H1 (cell line): ENCODE data around the gene CUEDC2. TPM values are rescaled to one million over a fixed set of nuclear protein-coding genes. Genes with fewer than 3 reads are reported as not detected.

Experiments
- CTCF ChIA-PET: fragments of 300-600 bp; sonication (Branson Sonifier 250); formaldehyde crosslinking; loops from one replicate; lab custom pipeline; 2021; ENCODE audit not compliant: partially characterized antibody; lab: Charles Lee
- POLR2A ChIA-PET: fragments of 300-600 bp; sonication (Branson Sonifier 250); formaldehyde crosslinking; loops from one replicate; lab custom pipeline; 2021; ENCODE audit warnings: inconsistent platforms; ENCODE audit not compliant: partially characterized antibody; lab: Charles Lee
- DNase-seq, 2 experiments: peaks; one replicate each; pipeline versions ENCODE4 v3.0.0 to v3.0.0-alpha.2; 2010 to 2022; ENCODE audit warnings: low spot score in 2 of 2, low read depth in 1 of 2, mixed read lengths in 1 of 2
- FAIRE-seq: peaks from 2 replicates; lab custom pipeline; 2011; peaks lifted over from hg19 to GRCh38; lab: Jason Lieb, UNC
- H2AFZ ChIP-seq: 2 replicates; pipeline ENCODE4 v1.8.1; 2012; ENCODE audit warnings: low read length, inconsistent platforms
- H2AK5ac ChIP-seq: 2 replicates; pipeline ENCODE4 v1.6.1; 2013; ENCODE audit warnings: low read depth, low read length
- H2BK120ac ChIP-seq: replicated peaks from 2 replicates; pipeline ENCODE3; 2013; ENCODE audit warnings: low read depth, low read length, inconsistent platforms
- H2BK12ac ChIP-seq: 2 replicates; pipeline ENCODE4 v1.6.1; 2013; ENCODE audit warnings: low read depth, low read length
- H2BK15ac ChIP-seq: 2 replicates; pipeline ENCODE4 v1.6.1; 2013; ENCODE audit warnings: low read length
- H2BK20ac ChIP-seq: 2 replicates; pipeline ENCODE4 v1.6.1; 2013; ENCODE audit warnings: low read length
- H2BK5ac ChIP-seq: 2 replicates; pipeline ENCODE4 v1.6.1; 2013; ENCODE audit warnings: low read depth, low read length
- H3K14ac ChIP-seq: 2 replicates; pipeline ENCODE4 v1.6.1; 2013; ENCODE audit warnings: inconsistent platforms; ENCODE audit not compliant: insufficient read length
- H3K18ac ChIP-seq: 2 replicates; pipeline ENCODE4 v1.6.1; 2013; ENCODE audit warnings: low read length; ENCODE audit errors: extremely low read depth
- H3K23ac ChIP-seq: 2 replicates; pipeline ENCODE4 v1.6.1; 2013; ENCODE audit warnings: inconsistent platforms; ENCODE audit not compliant: insufficient read length
- H3K23me2 ChIP-seq: 2 replicates; pipeline ENCODE4 v1.6.1; 2013; ENCODE audit warnings: low read depth, low read length
- H3K27ac ChIP-seq: 2 replicates; pipeline ENCODE4 v1.6.1; 2011; ENCODE audit warnings: low read depth, low read length, inconsistent platforms
- H3K27me3 ChIP-seq, 4 experiments: replicated peaks in 1 of 4; 1 replicate in 1 of 4; 2 replicates in 3 of 4; pipeline versions ENCODE4 v1.6.1 to v1.8.1; 2011 to 2013; ENCODE audit warnings: low read length in 3 of 4, mild to moderate bottlenecking in 3 of 4, inconsistent platforms in 2 of 4, mixed read lengths in 2 of 4, moderate library complexity in 1 of 4; ENCODE audit not compliant: control insufficient read depth in 3 of 4, insufficient read depth in 3 of 4; ENCODE audit errors: extremely low read depth in 1 of 4
- H3K36me3 ChIP-seq, 4 experiments: 2 replicates each; pipeline versions ENCODE4 v1.6.1 to v1.8.1; 2011 to 2013; ENCODE audit warnings: mild to moderate bottlenecking in 4 of 4, low read length in 3 of 4, moderate library complexity in 2 of 4, control low read depth in 1 of 4, inconsistent platforms in 1 of 4; ENCODE audit not compliant: insufficient read depth in 4 of 4, control insufficient read depth in 2 of 4
- H3K4ac ChIP-seq: replicated peaks from 2 replicates; pipeline ENCODE3; 2013; ENCODE audit warnings: low read length, low read depth, mixed read lengths, inconsistent platforms; ENCODE audit not compliant: insufficient read length
- H3K4me1 ChIP-seq, 4 experiments: replicated peaks in 1 of 4; 1 replicate in 1 of 4; 2 replicates in 3 of 4; pipeline versions ENCODE4 v1.6.1 to v1.8.1; 2011 to 2013; ENCODE audit warnings: low read length in 3 of 4, inconsistent platforms in 2 of 4, mixed read lengths in 1 of 4; ENCODE audit not compliant: insufficient read depth in 4 of 4, control insufficient read depth in 3 of 4
- H3K4me2 ChIP-seq, 2 experiments: 2 replicates each; pipeline versions ENCODE4 v1.6.1 to v1.8.1; 2011 to 2013; ENCODE audit warnings: low read depth in 2 of 2, low read length in 2 of 2, control low read depth in 1 of 2, inconsistent platforms in 1 of 2, mild to moderate bottlenecking in 1 of 2; ENCODE audit not compliant: insufficient read depth in 1 of 2
- H3K4me3 ChIP-seq, 4 experiments: fragments of 200-600, 300-600 bp in 1 of 4; sonication (generic), shearing (Covaris generic), sonication (Bioruptor Twin) in 1 of 4; 2 replicates each; pipeline versions ENCODE4 v1.5.1 to v1.8.1; 2011 to 2016; ENCODE audit warnings: low read length in 4 of 4, low read depth in 3 of 4, control low read depth in 2 of 4, inconsistent platforms in 2 of 4, mild to moderate bottlenecking in 2 of 4, mixed read lengths in 1 of 4, moderate library complexity in 1 of 4; ENCODE audit not compliant: insufficient read depth in 2 of 4; ENCODE audit errors: extremely low read depth in 1 of 4
- H3K56ac ChIP-seq: replicated peaks from 2 replicates; pipeline ENCODE3; 2013; ENCODE audit warnings: low read depth, mild to moderate bottlenecking, mixed read lengths, low read length, inconsistent platforms; ENCODE audit not compliant: insufficient read length
- H3K79me1 ChIP-seq: 2 replicates; pipeline ENCODE4 v1.6.1; 2013; ENCODE audit warnings: low read depth, low read length, control low read depth
- H3K79me2 ChIP-seq, 2 experiments: 2 replicates each; pipeline versions ENCODE4 v1.6.1 to v1.8.1; 2012 to 2013; ENCODE audit warnings: low read length in 2 of 2, mild to moderate bottlenecking in 2 of 2, inconsistent platforms in 1 of 2; ENCODE audit not compliant: insufficient read depth in 2 of 2, control insufficient read depth in 1 of 2
- H3K9ac ChIP-seq, 4 experiments: replicated peaks in 1 of 4; 1 replicate in 1 of 4; 2 replicates in 3 of 4; pipeline versions ENCODE4 v1.6.1 to v1.8.1; 2011 to 2013; ENCODE audit warnings: low read depth in 3 of 4, low read length in 3 of 4, control low read depth in 2 of 4, mild to moderate bottlenecking in 2 of 4, moderate library complexity in 2 of 4, inconsistent platforms in 1 of 4; ENCODE audit errors: extremely low read depth in 1 of 4
- H3K9me3 ChIP-seq, 2 experiments: 2 replicates each; pipeline versions ENCODE4 v1.6.1 to v1.8.1; 2012 to 2013; ENCODE audit warnings: mild to moderate bottlenecking in 2 of 2, moderate library complexity in 2 of 2, control low read depth in 1 of 2, inconsistent platforms in 1 of 2, low read depth in 1 of 2, low read length in 1 of 2, mixed read lengths in 1 of 2; ENCODE audit not compliant: insufficient read depth in 2 of 2
- H4K20me1 ChIP-seq, 2 experiments: replicated peaks in 1 of 2; 2 replicates each; pipeline versions ENCODE3 to v1.8.1; 2011 to 2013; ENCODE audit warnings: inconsistent platforms in 2 of 2, low read length in 2 of 2, mild to moderate bottlenecking in 1 of 2; ENCODE audit not compliant: insufficient read depth in 2 of 2, control insufficient read depth in 1 of 2
- H4K5ac ChIP-seq: 2 replicates; pipeline ENCODE4 v1.6.1; 2013; ENCODE audit warnings: low read length, low read depth, mixed read lengths, inconsistent platforms; ENCODE audit not compliant: insufficient read length
- H4K8ac ChIP-seq: 2 replicates; pipeline ENCODE4 v1.8.0; 2013; ENCODE audit warnings: mild to moderate bottlenecking, moderate library complexity, low read length, inconsistent platforms; ENCODE audit not compliant: insufficient read depth; ENCODE audit errors: extremely low read depth
- H4K91ac ChIP-seq: replicated peaks from 2 replicates; pipeline ENCODE3; 2013; ENCODE audit warnings: low read length, mixed read lengths, inconsistent platforms; ENCODE audit not compliant: insufficient read length
- ASH2L ChIP-seq: fragments of 200-600, 300-600 bp; sonication (generic); IDR thresholded peaks from one replicate; pipeline ENCODE4 v1.7.1; 2017; ENCODE audit warnings: low read length
- BACH1 ChIP-seq: IDR thresholded peaks from 2 replicates; pipeline ENCODE4 v1.6.1; 2012; ENCODE audit warnings: low read length, improper control_type of control experiment
- CBX8 ChIP-seq: fragments of 300-800, 300-1000 bp; sonication (generic); IDR thresholded peaks from 2 replicates; pipeline ENCODE4 v1.7.1; 2016; ENCODE audit warnings: low read depth, low read length, borderline replicate concordance
- CEBPB ChIP-seq: IDR thresholded peaks from 2 replicates; pipeline ENCODE4 v1.6.1; 2012; ENCODE audit warnings: low read depth, low read length
- HDAC2 ChIP-seq, 2 experiments: fragments of 300-600 bp in 1 of 2; sonication (generic) in 1 of 2; IDR thresholded peaks; 2 replicates each; pipeline ENCODE4 v1.6.1; 2011 to 2012; ENCODE audit warnings: low read depth in 2 of 2, low read length in 2 of 2, mild to moderate bottlenecking in 2 of 2, moderate library complexity in 2 of 2, borderline replicate concordance in 1 of 2, inconsistent platforms in 1 of 2
- KDM4A ChIP-seq: IDR thresholded peaks from one replicate; pipeline ENCODE4 v1.7.1; 2012; ENCODE audit warnings: low read depth, mild to moderate bottlenecking, moderate library complexity, low read length, inconsistent platforms; ENCODE audit not compliant: severe bottlenecking
- RBBP5 ChIP-seq: IDR thresholded peaks from 2 replicates; pipeline ENCODE4 v1.7.1; 2012; ENCODE audit warnings: low read depth, mild to moderate bottlenecking, inconsistent platforms, low read length, moderate library complexity, borderline replicate concordance
- SIRT6 ChIP-seq: IDR thresholded peaks from one replicate; pipeline ENCODE4 v1.7.1; 2012; ENCODE audit warnings: low read length, inconsistent platforms
- SP1 ChIP-seq: IDR thresholded peaks from 2 replicates; pipeline ENCODE4 v1.6.1; 2011; ENCODE audit warnings: low read depth, low read length
- TAF1 ChIP-seq: IDR thresholded peaks from 2 replicates; pipeline ENCODE4 v1.6.1; 2011; ENCODE audit warnings: mild to moderate bottlenecking, low read depth, low read length
- WGBS, 2 experiments: shearing (Covaris generic) in 1 of 2; methylation state at CpG; one replicate each; pipeline versions ENCODE4 v1.1.6 to v1.1.7; 2013 to 2015; ENCODE audit warnings: low lambda C conversion rate in 2 of 2, mixed read lengths in 2 of 2, inconsistent platforms in 1 of 2, low coverage in 1 of 2, missing lambda C conversion rate in 1 of 2; ENCODE audit not compliant: insufficient replicate concordance in 2 of 2, insufficient coverage in 1 of 2, insufficient read length in 1 of 2; ENCODE audit errors: extremely low coverage in 1 of 2, missing lambda C conversion rate in 1 of 2; 5-methylcytosine and 5-hydroxymethylcytosine counted together
- polyA plus RNA-seq, 7 experiments: library from polyadenylated mRNA; depleted of rRNA in 3 of 7; stranded (reverse) in 5 of 7; unstranded in 2 of 7; fragments of >200 nt in 5 of 7; fragments of 200-250 nt in 2 of 7; gene quantifications; 1 replicate in 5 of 7; 2 replicates in 1 of 7; 4 replicates in 1 of 7; pipeline versions ENCODE4 v1.2.1 to v1.2.3, GENCODE V29; 2011 to 2013; ENCODE audit warnings: missing spikeins in 2 of 7, mixed read lengths in 2 of 7
- total RNA-seq: library from RNA; stranded (reverse); fragmentation: NEBNext Ultra II Directional; extraction: Animal tissue kit (Norgen Biotek cat#: 25700); gene quantifications from 2 replicates; pipeline ENCODE4 v1.2.1, GENCODE V29; 2021
- TF ChIP-seq, protein P1 (sequence below), 3 experiments: IDR thresholded peaks; 1 replicate in 2 of 3; 2 replicates in 1 of 3; pipeline versions ENCODE4 v1.5.1 to v1.6.1; 2011; ENCODE audit warnings: low read length in 3 of 3, mild to moderate bottlenecking in 3 of 3, inconsistent platforms in 2 of 3, low read depth in 1 of 3, moderate library complexity in 1 of 3; ENCODE audit not compliant: insufficient read depth in 1 of 3; ENCODE audit errors: control extremely low read depth in 1 of 3

The CUEDC2 gene
- total and polyA plus RNA-seq, 2 of the 8 experiments (the other 6 are each of a cell fraction or from before 2014, with no cell fraction given): 41.7 to 55.2 TPM

DNA sequence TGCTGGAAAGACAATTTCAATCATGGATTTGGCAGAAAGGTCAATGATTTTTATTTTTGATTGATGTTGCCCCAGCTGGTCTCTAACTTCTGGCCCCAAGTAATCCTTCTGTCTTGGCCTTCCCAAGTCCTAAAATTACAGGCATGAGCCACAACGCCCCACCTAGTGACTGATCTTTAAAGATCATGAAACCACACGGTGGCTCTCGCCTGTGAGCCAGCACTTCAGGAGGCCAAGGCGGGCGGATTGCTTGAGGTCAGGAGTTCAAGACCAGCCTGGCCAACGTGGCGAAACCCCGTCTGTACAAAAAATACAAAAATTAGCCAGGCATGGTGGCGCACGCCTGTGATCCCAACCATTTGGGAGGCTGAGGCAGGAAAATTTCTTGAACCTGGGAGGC, 31.6 kb upstream of the CUEDC2 start:
- POLR2A ChIA-PET: interaction anchor here (0.8 to 4.8 kb wide), 6 partner anchors 13 to 119 kb away, joined by 3 to 69 read pairs (median 5); partner anchors contain the start of genes C10orf95 and CUEDC2
- no peak for TF ChIP-seq BACH1
- TF ChIP-seq SIRT6: no peak
- no peak for TF ChIP-seq CEBPB
- TF ChIP-seq KDM4A: no peak
- TF ChIP-seq TAF1: no peak
- TF ChIP-seq, protein P1, sequence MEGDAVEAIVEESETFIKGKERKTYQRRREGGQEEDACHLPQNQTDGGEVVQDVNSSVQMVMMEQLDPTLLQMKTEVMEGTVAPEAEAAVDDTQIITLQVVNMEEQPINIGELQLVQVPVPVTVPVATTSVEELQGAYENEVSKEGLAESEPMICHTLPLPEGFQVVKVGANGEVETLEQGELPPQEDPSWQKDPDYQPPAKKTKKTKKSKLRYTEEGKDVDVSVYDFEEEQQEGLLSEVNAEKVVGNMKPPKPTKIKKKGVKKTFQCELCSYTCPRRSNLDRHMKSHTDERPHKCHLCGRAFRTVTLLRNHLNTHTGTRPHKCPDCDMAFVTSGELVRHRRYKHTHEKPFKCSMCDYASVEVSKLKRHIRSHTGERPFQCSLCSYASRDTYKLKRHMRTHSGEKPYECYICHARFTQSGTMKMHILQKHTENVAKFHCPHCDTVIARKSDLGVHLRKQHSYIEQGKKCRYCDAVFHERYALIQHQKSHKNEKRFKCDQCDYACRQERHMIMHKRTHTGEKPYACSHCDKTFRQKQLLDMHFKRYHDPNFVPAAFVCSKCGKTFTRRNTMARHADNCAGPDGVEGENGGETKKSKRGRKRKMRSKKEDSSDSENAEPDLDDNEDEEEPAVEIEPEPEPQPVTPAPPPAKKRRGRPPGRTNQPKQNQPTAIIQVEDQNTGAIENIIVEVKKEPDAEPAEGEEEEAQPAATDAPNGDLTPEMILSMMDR (IDR thresholded peaks at IDR 0.05; ENCODE audit: control extremely low read depth in 1 of 3, insufficient read depth in 1 of 3, low read depth in 1 of 3, low read length in 3 of 3): no peak
- no peak for TF ChIP-seq RBBP5
- no peak for TF ChIP-seq SP1
- no peak for TF ChIP-seq ASH2L
- TF ChIP-seq HDAC2 (IDR thresholded peaks at IDR 0.05; ENCODE audit: borderline replicate concordance in 1 of 2, low read depth in 2 of 2, low read length in 2 of 2): no peak
- TF ChIP-seq CBX8: no peak

More for the DNA sequence above, 31.6 kb upstream of the CUEDC2 start:
- 89% methylated on average over 10 of the region's 10 CpGs; no CpG with 5 or more reads in 1 of the 2 experiments for WGBS, 2 experiments
- H2BK15ac ChIP-seq: 0 out of 2 replicates have a peak overlapping the region, but pooled peaks have one; percentile 29
- H4K8ac ChIP-seq: no peak overlapping the region
- H2AK5ac ChIP-seq: no peak overlapping the region
- no peaks in the 10 kb centered on the region; the same call in 1 of the 2 replicates for H3K79me1 ChIP-seq
- H3K23me2 ChIP-seq: peaks cover 5% of the 10 kb centered on the region; the same call in 1 of the 2 replicates
- FAIRE-seq (no peak), DNase-seq (no peak)
- H2BK120ac ChIP-seq: no peak overlapping the region
- H3K4ac ChIP-seq: no peak overlapping the region
- H3K4me3 ChIP-seq: peak overlapping the region in 1 of 4 experiments; percentile 49; a peak in 1 of 8 replicates
- peaks cover 8 to 24% (median 14%) of the 10 kb centered on the region in 4 experiments for H3K4me1 ChIP-seq
- no peak overlapping the region for H2BK12ac ChIP-seq
- H3K23ac ChIP-seq: no peak overlapping the region
- H3K56ac ChIP-seq: no peak overlapping the region
- CTCF ChIA-PET: interaction anchor here (0.7 to 4.7 kb wide), 11 partner anchors 14 to 112 kb away, joined by 3 to 40 read pairs (median 4); partner anchors contain the start of genes C10orf95, CUEDC2 and FBXL15
- no peak overlapping the region for H4K91ac ChIP-seq
- H2BK20ac ChIP-seq: no peak overlapping the region
- H3K14ac ChIP-seq: no peak overlapping the region
- no peak overlapping the region for H3K9ac ChIP-seq
- H3K36me3 ChIP-seq: peaks cover 0 to 4% (median 1%) of the 10 kb centered on the region in 4 experiments; a peak in 2 of 8 replicates
- H2BK5ac ChIP-seq: no peak overlapping the region
- no peaks in the 10 kb centered on the region for H3K79me2 ChIP-seq
- H3K27me3 ChIP-seq: peaks cover 0 to 5% (median 0%) of the 10 kb centered on the region in 4 experiments; a peak in 1 of 7 replicates
- H4K20me1 ChIP-seq: no peaks in the 10 kb centered on the region
- H2AFZ ChIP-seq: no peak overlapping the region
- H4K5ac ChIP-seq: no peak overlapping the region
- H3K9me3 ChIP-seq: no peaks in the 10 kb centered on the region
- no peak overlapping the region for H3K27ac ChIP-seq
- peak overlapping the region; percentile 75 to 94; a peak in 3 of 4 replicates for H3K4me2 ChIP-seq
- no peak overlapping the region for H3K18ac ChIP-seq
